Neural cell (in vitro differentiated cells): ENCODE data around the gene GPHN. TPM values are rescaled to one million over a fixed set of nuclear protein-coding genes. Genes with fewer than 3 reads are reported as not detected.

ENCODE experiments used
- H2AFZ ChIP-seq: fragments of 200-600, 300-800 bp; sonication (generic), shearing (Covaris generic); 2 replicates; pipeline ENCODE4 v1.6.0; 2014; ENCODE audit warnings: low read depth, mild to moderate bottlenecking, antibody characterized with exemption, low read length, moderate library complexity
- H3F3A ChIP-seq: fragments of 200-600 bp; shearing (Covaris generic); 2 replicates; pipeline ENCODE4 v1.6.1; 2016; ENCODE audit warnings: mild to moderate bottlenecking, moderate library complexity, mixed read lengths, antibody characterized with exemption, low read length; ENCODE audit not compliant: insufficient read depth, poor library complexity, severe bottlenecking
- H3K27ac ChIP-seq: fragments of 200-600, 300-800 bp; sonication (generic), shearing (Covaris generic); 2 replicates; pipeline ENCODE4 v1.5.1; 2014; ENCODE audit warnings: mild to moderate bottlenecking, low read length, moderate library complexity
- H3K27me3 ChIP-seq: fragments of 300-800, 200-600 bp; sonication (generic), shearing (Covaris generic); 2 replicates; pipeline ENCODE4 v1.6.0; 2014; ENCODE audit warnings: mild to moderate bottlenecking, low read depth, low read length, moderate library complexity; ENCODE audit not compliant: insufficient read depth
- H3K36me3 ChIP-seq: fragments of 300-800, 200-600 bp; sonication (generic), shearing (Covaris generic); 2 replicates; pipeline ENCODE4 v1.5.1; 2014; ENCODE audit warnings: mild to moderate bottlenecking, antibody characterized with exemption, low read length, moderate library complexity; ENCODE audit not compliant: insufficient read depth
- H3K4me2 ChIP-seq: fragments of 300-800, 200-600 bp; sonication (generic), shearing (Covaris generic); 2 replicates; pipeline ENCODE4 v1.6.0; 2014; ENCODE audit warnings: mild to moderate bottlenecking, low read length
- H3K4me3 ChIP-seq: fragments of 300-800, 200-600 bp; sonication (generic), shearing (Covaris generic); 2 replicates; pipeline ENCODE4 v1.5.1; 2014; ENCODE audit warnings: mild to moderate bottlenecking, low read length, moderate library complexity
- H3K79me2 ChIP-seq: fragments of 200-600 bp; shearing (Covaris generic); replicated peaks from 2 replicates; pipeline ENCODE4 v1.6.0; 2014; ENCODE audit warnings: mild to moderate bottlenecking, low read length, moderate library complexity; ENCODE audit not compliant: insufficient read depth
- H3K9ac ChIP-seq: fragments of 300-800, 200-600 bp; sonication (generic), shearing (Covaris generic); 2 replicates; pipeline ENCODE4 v1.6.1; 2016; ENCODE audit warnings: mild to moderate bottlenecking, low read length, mixed read lengths
- H3K9me2 ChIP-seq: fragments of 200-600 bp; shearing (Covaris generic); 2 replicates; pipeline ENCODE4 v1.6.1; 2016; ENCODE audit warnings: mild to moderate bottlenecking, low read length, mixed read lengths; ENCODE audit not compliant: insufficient read depth
- H3K9me3 ChIP-seq: fragments of 200-600, 300-800 bp; sonication (generic), shearing (Covaris generic); 2 replicates; pipeline ENCODE4 v1.6.1; 2016; ENCODE audit warnings: mild to moderate bottlenecking, mixed run types, low read length, moderate library complexity, mixed read lengths
- H4K20me1 ChIP-seq: fragments of 200-600 bp; shearing (Covaris generic); 2 replicates; pipeline ENCODE4 v1.6.1; 2016; ENCODE audit warnings: mild to moderate bottlenecking, mixed run types; ENCODE audit not compliant: insufficient read depth
- CTCF ChIP-seq: fragments of 450-650 bp; IDR thresholded peaks from 2 replicates; pipeline ENCODE4 v1.5.1; 2014; ENCODE audit warnings: antibody characterized with exemption, mild to moderate bottlenecking, moderate library complexity; ENCODE audit not compliant: poor library complexity, severe bottlenecking
- EP300 ChIP-seq: fragments of 450-650 bp; conservative IDR thresholded peaks from 2 replicates; pipeline ENCODE4 v1.6.1; 2014; ENCODE audit warnings: antibody characterized with exemption, mild to moderate bottlenecking, moderate library complexity; ENCODE audit not compliant: poor library complexity, severe bottlenecking
- EZH2 ChIP-seq: fragments of 200-600, 300-800 bp; shearing (Covaris generic), sonication (generic); IDR thresholded peaks from 2 replicates; pipeline ENCODE4 v1.6.1; 2014; ENCODE audit warnings: antibody characterized with exemption, low read length, borderline replicate concordance, mild to moderate bottlenecking; ENCODE audit not compliant: insufficient read depth, poor library complexity, severe bottlenecking
- MXI1 ChIP-seq: fragments of 450-650 bp; conservative IDR thresholded peaks from 2 replicates; pipeline ENCODE4 v1.6.1; 2014; ENCODE audit warnings: antibody characterized with exemption, mild to moderate bottlenecking; ENCODE audit not compliant: poor library complexity, severe bottlenecking
- POLR2AphosphoS5 ChIP-seq: IDR thresholded peaks from 2 replicates; pipeline ENCODE4 v1.6.1; 2012
- REST ChIP-seq: IDR thresholded peaks from 2 replicates; pipeline ENCODE4 v1.6.1; 2012; ENCODE audit warnings: borderline replicate concordance
- SMC3 ChIP-seq: fragments of 450-650 bp; conservative IDR thresholded peaks from 2 replicates; pipeline ENCODE4 v1.6.1; 2014; ENCODE audit warnings: antibody characterized with exemption, mild to moderate bottlenecking, moderate library complexity; ENCODE audit not compliant: poor library complexity
- polyA plus RNA-seq: library from polyadenylated mRNA; depleted of rRNA; stranded (reverse); fragments of >200 nt; gene quantifications from 2 replicates; pipeline ENCODE4 v1.2.3, GENCODE V29; 2014

The GPHN gene
- polyA plus RNA-seq, 1 donor from 2014 or later: 135 TPM

- H3K9me2 ChIP-seq: no peaks in the 10 kb centered on the region
- H3K27me3 ChIP-seq: no peaks in the 10 kb centered on the region
- H3K27ac ChIP-seq: no peak overlapping the region
- no peak overlapping the region for H2AFZ ChIP-seq
- no peak overlapping the region for H3K9ac ChIP-seq
- no peaks in the 10 kb centered on the region for H3F3A ChIP-seq
- peaks cover 6% of the 10 kb centered on the region for H3K36me3 ChIP-seq
- no peak overlapping the region for H3K4me2 ChIP-seq
- TF ChIP-seq MXI1: no peak
- TF ChIP-seq SMC3: no peak
- H3K9me3 ChIP-seq: no peaks in the 10 kb centered on the region
- no peaks in the 10 kb centered on the region for H4K20me1 ChIP-seq
- no peaks in the 10 kb centered on the region for H3K79me2 ChIP-seq
- no peak overlapping the region for H3K4me3 ChIP-seq
Measured at GRCh38 chr14:67133595-67134441, 625.9 kb downstream of the GPHN start.

- H3K9ac ChIP-seq: no peak overlapping the region
- H3F3A ChIP-seq: no peaks in the 10 kb centered on the region
- no peak overlapping the region for H3K27ac ChIP-seq
- TF ChIP-seq MXI1: no peak
- TF ChIP-seq POLR2AphosphoS5: no peak
- TF ChIP-seq SMC3: no peak
- TF ChIP-seq EP300: no peak
- no peak for TF ChIP-seq REST
- no peak for TF ChIP-seq EZH2
- peak; percentile 27 for TF ChIP-seq CTCF
- no peaks in the 10 kb centered on the region for H3K79me2 ChIP-seq
- no peaks in the 10 kb centered on the region for H3K9me2 ChIP-seq
- no peak overlapping the region for H3K4me2 ChIP-seq
- H3K9me3 ChIP-seq: no peaks in the 10 kb centered on the region
- no peak overlapping the region for H2AFZ ChIP-seq
- no peaks in the 10 kb centered on the region for H4K20me1 ChIP-seq
- H3K4me3 ChIP-seq: no peak overlapping the region
- H3K27me3 ChIP-seq: no peaks in the 10 kb centered on the region
- H3K36me3 ChIP-seq: no peaks in the 10 kb centered on the region
Measured at GRCh38 chr14:67137744-67138371, 629.9 kb downstream of the GPHN start.
